GM20431 (cell line): Measurements from ENCODE around the gene LMBRD1.
"Not testable (repeated sequence)": the region's sequence is repeated elsewhere in the genome, so short reads cannot be mapped to it uniquely, and the experiment has no call there.

Experiments used
- in situ Hi-C: fragments of 300-500 bp; cut with MseI, MboI; formaldehyde crosslinking; loops from one replicate; pipeline ENCODE4 v1.15.0; 2020; ENCODE audit warnings: low sequenced_read_pairs; ENCODE audit not compliant: unreplicated experiment

LMBRD1 gene

GRCh38 chr6:69796642-69797390 is at the start of gene LMBRD1:
LMBRD1 (minus strand) TSS chr6:69797010; CDS start chr6:69796881, 129 bp downstream.
- in situ Hi-C loops: no loop called here

GRCh38 chr6:69846312-69846711 is 49.5 kb upstream of the LMBRD1 start:
- in situ Hi-C loops: loop anchor here (25.0 kb wide), 1 partner anchor 266 kb away; no protein-coding TSS in a partner anchor

GRCh38 chr6:69843189-69843588 is 46.4 kb upstream of the LMBRD1 start:
- in situ Hi-C loops: loop anchor here (25.0 kb wide), 1 partner anchor 269 kb away; no protein-coding TSS in a partner anchor

GRCh38 chr6:69841862-69842261 is 45.1 kb upstream of the LMBRD1 start:
- in situ Hi-C loops: loop anchor here (25.0 kb wide), 1 partner anchor 270 kb away; no protein-coding TSS in a partner anchor

GRCh38 chr6:69835414-69836179 is 38.8 kb upstream of the LMBRD1 start:
- in situ Hi-C loops: loop anchor here (25.0 kb wide), 1 partner anchor 277 kb away; no protein-coding TSS in a partner anchor

- in situ Hi-C loops: loop anchor here (25.0 kb wide), 1 partner anchor 280 kb away; no protein-coding TSS in a partner anchor
Measured at GRCh38 chr6:69832558-69832957, 35.7 kb upstream of the LMBRD1 start.

GRCh38 chr6:69827276-69827893 is 30.6 kb upstream of the LMBRD1 start:
- in situ Hi-C loops: loop anchor here (25.0 kb wide), 1 partner anchor 285 kb away; no protein-coding TSS in a partner anchor

GRCh38 chr6:69825904-69826303 is 29.1 kb upstream of the LMBRD1 start:
- in situ Hi-C loops: loop anchor here (25.0 kb wide), 1 partner anchor 286 kb away; no protein-coding TSS in a partner anchor

GRCh38 chr6:69824355-69824754 is 27.5 kb upstream of the LMBRD1 start:
- in situ Hi-C loops: not testable (repeated sequence)

- in situ Hi-C loops: no loop called here
Measured at GRCh38 chr6:69820438-69820837, 23.6 kb upstream of the LMBRD1 start.

- in situ Hi-C loops: no loop called here
Measured at GRCh38 chr6:69820018-69820417, 23.2 kb upstream of the LMBRD1 start.

- in situ Hi-C loops: no loop called here
Measured at GRCh38 chr6:69819138-69819537, 22.3 kb upstream of the LMBRD1 start.

GRCh38 chr6:69818223-69818930 is 21.6 kb upstream of the LMBRD1 start:
- in situ Hi-C loops: no loop called here

- in situ Hi-C loops: no loop called here
Measured at GRCh38 chr6:69817358-69817757, 20.5 kb upstream of the LMBRD1 start.

- in situ Hi-C loops: no loop called here
Measured at GRCh38 chr6:69816569-69816968, 19.8 kb upstream of the LMBRD1 start.

- in situ Hi-C loops: no loop called here
Measured at GRCh38 chr6:69816026-69816425, 19.2 kb upstream of the LMBRD1 start.

- in situ Hi-C loops: no loop called here
Measured at GRCh38 chr6:69813508-69813907, 16.7 kb upstream of the LMBRD1 start.

GRCh38 chr6:69812746-69813427 is 16.1 kb upstream of the LMBRD1 start:
- in situ Hi-C loops: no loop called here

GRCh38 chr6:69802995-69803394 is 6.2 kb upstream of the LMBRD1 start:
- in situ Hi-C loops: no loop called here
